ENCODE results near the gene MCU. TPM values are rescaled to one million over a fixed set of nuclear protein-coding genes. Genes with fewer than 3 reads are reported as not detected.

MCU gene
- total RNA-seq, 6 experiments from 2014 or later, result 6.2 to 14.6 (median 10.4) TPM

- Histone ChIP-seq H3K36me3 (no peaks in the 10 kb centered on the region), H3K27ac (no peak overlapping the region), H3K4me1 (no peaks in the 10 kb centered on the region), H3K27me3 (no peaks in the 10 kb centered on the region), H3K4me3 (no peak overlapping the region), H3K9me3 (no peaks in the 10 kb centered on the region)
- WGBS (ENCODE audit: insufficient coverage, low coverage, low lambda C conversion rate, missing lambda C conversion rate), result 92% methylated on average over 4 of the region's 5 CpGs
- TF ChIP-seq, protein P1, sequence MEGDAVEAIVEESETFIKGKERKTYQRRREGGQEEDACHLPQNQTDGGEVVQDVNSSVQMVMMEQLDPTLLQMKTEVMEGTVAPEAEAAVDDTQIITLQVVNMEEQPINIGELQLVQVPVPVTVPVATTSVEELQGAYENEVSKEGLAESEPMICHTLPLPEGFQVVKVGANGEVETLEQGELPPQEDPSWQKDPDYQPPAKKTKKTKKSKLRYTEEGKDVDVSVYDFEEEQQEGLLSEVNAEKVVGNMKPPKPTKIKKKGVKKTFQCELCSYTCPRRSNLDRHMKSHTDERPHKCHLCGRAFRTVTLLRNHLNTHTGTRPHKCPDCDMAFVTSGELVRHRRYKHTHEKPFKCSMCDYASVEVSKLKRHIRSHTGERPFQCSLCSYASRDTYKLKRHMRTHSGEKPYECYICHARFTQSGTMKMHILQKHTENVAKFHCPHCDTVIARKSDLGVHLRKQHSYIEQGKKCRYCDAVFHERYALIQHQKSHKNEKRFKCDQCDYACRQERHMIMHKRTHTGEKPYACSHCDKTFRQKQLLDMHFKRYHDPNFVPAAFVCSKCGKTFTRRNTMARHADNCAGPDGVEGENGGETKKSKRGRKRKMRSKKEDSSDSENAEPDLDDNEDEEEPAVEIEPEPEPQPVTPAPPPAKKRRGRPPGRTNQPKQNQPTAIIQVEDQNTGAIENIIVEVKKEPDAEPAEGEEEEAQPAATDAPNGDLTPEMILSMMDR (IDR thresholded peaks at IDR 0.05), result no peak
- TF ChIP-seq POLR2A (IDR thresholded peaks at IDR 0.05), result no peak
- no peak for DNase-seq
- ATAC-seq, result no peak
- intact Hi-C loops (cut with DNase I), result no loop called here
Measured at GRCh38 chr10:72730479-72730878, 38.5 kb downstream of the MCU start.

GRCh38 chr10:72731916-72732419 is 40.0 kb downstream of the MCU start:
- TF ChIP-seq, protein P1 (IDR thresholded peaks at IDR 0.05), result no peak
- no peak for TF ChIP-seq POLR2A (IDR thresholded peaks at IDR 0.05)
- no peak for ATAC-seq
- intact Hi-C loops (cut with DNase I), result no loop called here

DNA sequence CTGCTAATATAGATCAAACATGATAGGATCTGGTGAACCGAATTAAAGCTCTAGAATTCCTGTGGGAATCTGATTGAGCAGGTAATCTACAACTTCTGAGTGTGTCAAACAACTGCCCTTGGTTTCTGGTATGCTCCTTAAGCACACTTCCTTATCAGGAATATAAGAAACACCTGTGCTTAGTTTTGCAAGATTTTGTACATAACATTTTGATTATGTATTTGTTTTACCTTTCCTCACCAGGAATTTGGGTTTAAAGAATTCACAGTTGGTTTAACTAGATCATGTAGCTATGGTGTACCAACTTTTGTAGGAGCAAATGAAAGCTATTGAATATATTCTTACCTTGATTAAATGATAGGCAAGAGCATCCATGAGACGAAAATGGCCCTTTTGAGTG is 40.6 kb downstream of the MCU start:
- no peaks in the 10 kb centered on the region for H3K4me1 ChIP-seq
- no peak for DNase-seq
- no peaks in the 10 kb centered on the region for H3K36me3 ChIP-seq

More at GRCh38 chr10:72731916-72732419, 40.0 kb downstream of the MCU start:
- WGBS (ENCODE audit: insufficient coverage, low coverage, low lambda C conversion rate, missing lambda C conversion rate), result 68% methylated on average over 4 of the region's 4 CpGs
- H3K4me1 ChIP-seq, result no peaks in the 10 kb centered on the region
- no peaks in the 10 kb centered on the region for H3K9me3 ChIP-seq
- H3K27ac ChIP-seq, result no peak overlapping the region
- no peak overlapping the region for H3K4me3 ChIP-seq
- H3K27me3 ChIP-seq, result no peaks in the 10 kb centered on the region
- DNase-seq, result no peak
- H3K36me3 ChIP-seq, result no peaks in the 10 kb centered on the region

GRCh38 chr10:72733989-72734388 is 42.0 kb downstream of the MCU start:
- H3K9me3 ChIP-seq, result no peaks in the 10 kb centered on the region
- H3K27me3 ChIP-seq, result no peaks in the 10 kb centered on the region
- H3K4me3 ChIP-seq, result no peak overlapping the region
- intact Hi-C loops (cut with DNase I), result no loop called here
- no peaks in the 10 kb centered on the region for H3K36me3 ChIP-seq
- ATAC-seq (no peak), DNase-seq (no peak)
- H3K4me1 ChIP-seq, result no peaks in the 10 kb centered on the region
- H3K27ac ChIP-seq, result no peak overlapping the region
- 100% methylated on average over 1 of the region's 1 CpG for WGBS (ENCODE audit: insufficient coverage, low coverage, low lambda C conversion rate, missing lambda C conversion rate)
- TF ChIP-seq, protein P1 (IDR thresholded peaks at IDR 0.05), result no peak
- no peak for TF ChIP-seq POLR2A (IDR thresholded peaks at IDR 0.05)

More for the DNA sequence above, 40.6 kb downstream of the MCU start:
- H3K27me3 ChIP-seq, result no peaks in the 10 kb centered on the region
- no peak overlapping the region for H3K4me3 ChIP-seq
- intact Hi-C loops (cut with DNase I), result no loop called here
- 83% methylated on average over 2 of the region's 2 CpGs for WGBS (ENCODE audit: insufficient coverage, low coverage, low lambda C conversion rate, missing lambda C conversion rate)
- H3K27ac ChIP-seq, result no peak overlapping the region
- H3K9me3 ChIP-seq, result no peaks in the 10 kb centered on the region
- TF ChIP-seq POLR2A (IDR thresholded peaks at IDR 0.05), result no peak
- TF ChIP-seq, protein P1 (IDR thresholded peaks at IDR 0.05), result no peak
- no peak for ATAC-seq
